Muscle of leg (tissue), 11 donors: ENCODE measurements around the gene ADAMTSL5. TPM values are rescaled to one million over a fixed set of nuclear protein-coding genes. Genes with fewer than 3 reads are reported as not detected.
"Not testable (repeated sequence)": the region's sequence is repeated elsewhere in the genome, so short reads cannot be mapped to it uniquely, and the experiment has no call there.

Source experiments
- DNase-seq: peaks from one replicate; pipeline ENCODE4 v3.0.0; 2013
- H3K27ac ChIP-seq: one replicate; pipeline ENCODE4 v1.5.1; 2013; ENCODE audit warnings: mild to moderate bottlenecking, low read length, control low read depth
- H3K27me3 ChIP-seq: one replicate; pipeline ENCODE4 v1.6.1; 2013; ENCODE audit warnings: low read length; ENCODE audit not compliant: control insufficient read depth, insufficient read depth
- H3K36me3 ChIP-seq: one replicate; pipeline ENCODE4 v1.6.1; 2013; ENCODE audit warnings: low read length; ENCODE audit not compliant: control insufficient read depth, insufficient read depth
- H3K4me1 ChIP-seq: one replicate; pipeline ENCODE4 v1.6.1; 2013; ENCODE audit warnings: low read length; ENCODE audit not compliant: control insufficient read depth, insufficient read depth
- H3K4me3 ChIP-seq: one replicate; pipeline ENCODE4 v1.5.1; 2013; ENCODE audit warnings: low read length, control low read depth
- H3K9me3 ChIP-seq: replicated peaks from 2 replicates; pipeline ENCODE4 v1.6.1; 2013; ENCODE audit warnings: low read depth, low read length; ENCODE audit not compliant: control insufficient read depth
- WGBS: methylation state at CpG from one replicate; pipeline ENCODE4 v1.1.5; 2013; ENCODE audit warnings: missing lambda C conversion rate; ENCODE audit not compliant: insufficient coverage; 5-methylcytosine and 5-hydroxymethylcytosine counted together
- polyA plus RNA-seq, 8 donors: library from polyadenylated mRNA; unstranded; fragments of 120-200 nt; gene quantifications; one replicate each; pipeline versions ENCODE4 v1.2.1 to v1.2.3, GENCODE V29; 2013; ENCODE audit warnings: inconsistent platforms in 1 of 8, low replicate concordance in 1 of 8; ENCODE audit not compliant: insufficient read length in 8 of 8, insufficient read depth in 1 of 8
- total RNA-seq: library from RNA; stranded (reverse); fragments of 120-200 nt; gene quantifications from one replicate; pipeline ENCODE4 v1.2.4, GENCODE V29; 2013

Gene ADAMTSL5
- total and polyA plus RNA-seq, 9 donors = 4.8 to 17.4 (median 10.1) TPM

DNA sequence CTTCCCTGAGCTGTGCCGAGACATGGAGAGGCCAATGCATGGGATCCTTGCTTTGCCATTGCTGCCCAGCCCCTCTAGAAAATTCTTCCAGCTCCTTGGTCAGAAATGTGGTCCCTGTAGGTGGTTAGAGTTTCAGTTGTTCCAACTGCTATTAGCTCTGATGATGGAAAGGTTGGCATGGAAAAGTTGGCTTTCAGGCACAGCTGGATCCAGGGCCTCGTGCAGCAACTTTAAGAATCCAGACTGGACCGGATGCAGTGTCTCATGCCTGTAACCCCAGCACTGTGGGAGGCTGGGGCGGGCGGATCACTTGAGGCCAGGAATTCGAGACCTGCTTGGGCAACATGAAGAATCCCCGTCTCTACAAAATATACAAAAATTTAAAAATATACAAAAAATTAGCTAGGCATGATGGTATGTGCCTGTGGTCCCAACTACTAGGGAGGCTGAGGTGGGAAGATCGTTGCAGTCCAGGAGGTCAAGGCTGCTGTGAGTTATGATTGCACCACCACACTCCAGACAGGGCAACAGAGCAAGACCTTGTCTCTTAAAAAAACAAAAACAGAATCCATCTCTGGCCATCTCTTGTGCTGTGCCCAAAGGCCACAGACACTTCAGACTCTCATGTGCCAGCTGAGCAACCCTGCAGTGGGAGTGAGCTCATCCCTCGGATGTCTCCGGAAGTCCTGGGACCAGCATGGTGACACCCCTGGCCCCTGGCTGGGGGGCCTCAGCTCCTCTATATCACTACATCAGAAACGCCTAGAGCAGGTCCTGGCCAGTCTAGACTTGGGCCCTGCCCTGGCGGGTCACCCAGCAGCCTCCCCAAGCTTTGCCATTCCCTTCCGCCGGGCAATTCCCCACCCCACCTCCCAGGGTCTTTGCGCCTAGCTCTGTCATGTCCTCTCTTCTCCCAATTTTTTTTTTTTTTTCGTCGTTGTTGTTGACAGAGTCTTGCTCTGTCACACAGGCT, 38.5 kb upstream of the ADAMTSL5 start:
- no peaks in the 10 kb centered on the region for H3K27me3 ChIP-seq
- 78% methylated on average over 9 of the region's 17 CpGs for WGBS
- no peaks in the 10 kb centered on the region for H3K9me3 ChIP-seq
- H3K4me1 ChIP-seq = peaks cover under 1% of the 10 kb centered on the region
- peaks cover 9% of the 10 kb centered on the region for H3K36me3 ChIP-seq
- no peak overlapping the region for H3K4me3 ChIP-seq
- no peak overlapping the region for H3K27ac ChIP-seq
- DNase-seq = no peak

DNA sequence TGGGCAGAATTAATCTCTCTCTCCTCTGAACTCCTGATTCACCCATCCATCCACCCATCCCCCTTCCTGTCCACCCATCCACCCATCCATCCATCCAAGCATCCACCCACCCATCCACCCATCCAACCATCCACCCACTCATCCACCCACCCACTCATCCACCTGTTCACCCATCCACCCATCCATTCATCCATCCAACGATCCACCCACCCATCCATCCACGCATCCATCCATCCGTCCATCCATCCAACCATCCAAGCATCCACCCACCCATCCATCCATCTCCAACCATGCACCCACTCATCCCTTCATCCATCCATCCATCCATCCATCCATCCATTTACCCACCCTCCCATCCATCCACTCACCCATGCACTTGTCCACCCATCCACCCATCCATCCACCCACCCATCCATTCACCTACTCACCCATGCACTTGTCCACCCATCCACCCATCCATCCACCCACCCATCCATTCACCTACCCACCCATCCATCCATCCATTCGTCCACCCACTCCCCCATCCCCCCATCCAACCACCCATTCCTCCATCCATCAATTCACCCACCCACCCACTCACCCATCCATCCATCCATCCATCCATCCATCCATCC, 36.6 kb upstream of the ADAMTSL5 start:
- Histone ChIP-seq H3K36me3 (peaks cover 5% of the 10 kb centered on the region), H3K9me3 (no peaks in the 10 kb centered on the region), H3K27me3 (peaks cover 7% of the 10 kb centered on the region), H3K4me3 (no peak overlapping the region), H3K27ac (no peak overlapping the region), H3K4me1 (peaks cover 5% of the 10 kb centered on the region)
- DNase-seq = no peak
- 94% methylated on average over 4 of the region's 4 CpGs for WGBS

DNA sequence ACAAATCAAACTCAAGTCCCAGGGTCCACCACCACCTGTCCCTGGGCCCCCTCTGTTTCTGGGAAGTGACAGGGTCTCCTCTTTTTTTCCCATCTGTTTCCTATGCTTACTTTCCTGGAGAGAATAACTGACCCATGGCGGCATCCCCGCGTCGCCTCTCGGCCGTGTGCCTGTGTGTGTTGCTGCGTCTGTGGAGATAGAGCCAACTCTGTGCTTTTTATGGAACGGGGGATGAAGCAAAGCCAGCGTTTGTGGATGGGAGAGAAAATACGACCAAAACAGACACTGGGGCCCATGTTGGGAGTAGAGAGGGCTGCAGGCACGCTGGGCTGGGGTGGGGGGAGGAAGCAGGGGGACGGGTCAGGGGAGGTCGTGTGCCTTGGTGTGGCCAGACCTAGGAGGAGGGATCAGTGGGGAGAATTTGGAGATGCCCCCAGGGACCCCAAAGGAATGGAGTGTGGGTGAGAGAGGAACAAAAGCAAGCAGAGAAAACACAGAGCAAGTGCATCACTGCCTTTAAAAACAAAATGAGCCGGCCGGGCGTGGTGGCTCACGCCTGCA, 27.6 kb upstream of the ADAMTSL5 start:
- Histone ChIP-seq H3K4me1 (peaks cover 13% of the 10 kb centered on the region), H3K27me3 (peaks cover 13% of the 10 kb centered on the region)
- WGBS = 7% methylated on average over 11 of the region's 17 CpGs

DNA sequence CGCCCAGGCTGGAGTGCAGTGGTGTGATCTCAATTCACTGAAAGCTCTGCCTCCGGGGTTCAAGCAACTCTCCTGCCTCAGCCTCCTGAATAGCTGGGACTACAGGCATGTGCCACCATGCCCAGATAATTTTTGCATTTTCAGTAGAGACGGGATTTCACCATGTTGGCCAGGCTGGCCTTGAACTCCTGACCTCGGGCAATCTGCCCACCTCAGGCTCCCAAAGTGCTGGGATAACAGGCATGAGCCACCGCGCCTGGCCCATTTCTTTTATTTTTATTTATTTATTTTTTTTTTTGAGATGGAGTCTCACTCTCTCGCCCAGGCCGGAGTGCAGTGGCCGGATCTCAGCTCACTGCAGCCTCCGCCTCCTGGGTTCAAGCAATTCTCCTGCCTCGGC, 26.9 kb upstream of the ADAMTSL5 start:
- not testable (repeated sequence) for H3K27ac ChIP-seq
- WGBS = no CpG with 5 or more reads among the region's 11 CpGs

More for the DNA sequence above, 27.6 kb upstream of the ADAMTSL5 start:
- H3K27ac ChIP-seq = peak overlapping the region; percentile 69
- no peaks in the 10 kb centered on the region for H3K36me3 ChIP-seq
- H3K9me3 ChIP-seq = no peaks in the 10 kb centered on the region
- peak; percentile 92 for DNase-seq
- H3K4me3 ChIP-seq = no peak overlapping the region

DNA sequence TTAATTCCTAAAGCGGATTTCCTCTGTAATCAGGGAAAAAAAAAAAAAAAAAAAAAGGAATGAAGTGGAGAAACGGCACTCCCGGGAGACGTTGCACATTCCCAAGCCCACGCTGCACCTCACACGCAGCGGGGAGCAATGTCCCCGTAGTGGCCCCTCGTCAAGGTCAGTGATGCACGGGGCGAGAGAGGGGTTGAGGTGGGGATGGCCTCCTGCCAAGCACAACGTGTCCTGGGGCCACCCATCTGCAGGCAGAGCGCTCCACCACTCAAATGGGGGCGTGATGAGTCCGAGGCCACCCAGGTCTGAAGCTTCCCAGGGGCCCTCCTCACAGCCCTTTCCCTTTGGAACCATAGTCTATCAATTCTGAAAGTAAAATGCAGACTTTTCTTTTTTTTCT, 26.2 kb upstream of the ADAMTSL5 start:
- H3K36me3 ChIP-seq = no peaks in the 10 kb centered on the region
- no peaks in the 10 kb centered on the region for H3K9me3 ChIP-seq
- peaks cover 14% of the 10 kb centered on the region for H3K27me3 ChIP-seq
- WGBS = 30% methylated on average over 4 of the region's 15 CpGs
- peaks cover 13% of the 10 kb centered on the region for H3K4me1 ChIP-seq
- no peak overlapping the region for H3K27ac ChIP-seq
- no peak overlapping the region for H3K4me3 ChIP-seq
- DNase-seq = peak; percentile 29

More for the DNA sequence above, 26.9 kb upstream of the ADAMTSL5 start:
- not testable (repeated sequence) for H3K4me3 ChIP-seq, DNase-seq, H3K9me3 ChIP-seq, H3K36me3 ChIP-seq
- Histone ChIP-seq H3K27me3 (peaks cover 14% of the 10 kb centered on the region), H3K4me1 (peaks cover 13% of the 10 kb centered on the region)

DNA sequence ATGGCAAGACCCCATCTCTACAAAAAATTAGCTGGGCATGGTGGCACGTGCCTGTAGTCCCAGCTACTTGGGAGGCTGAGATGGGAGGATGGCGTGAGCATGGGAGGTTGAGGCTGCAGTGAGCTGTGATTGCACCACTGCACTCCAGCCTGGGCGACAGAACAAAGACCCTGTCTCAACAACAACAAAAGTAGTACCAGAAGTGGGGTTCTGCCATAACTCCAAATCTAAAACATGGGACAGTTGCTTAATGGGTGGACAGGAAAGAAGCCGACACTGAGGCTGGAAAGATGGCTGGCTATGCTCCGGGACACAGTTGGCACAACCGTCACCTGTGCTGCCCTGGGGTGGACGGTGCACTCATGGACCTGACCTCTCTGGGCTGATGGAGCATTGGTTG, 22.9 kb upstream of the ADAMTSL5 start:
- not testable (repeated sequence) for H3K4me3 ChIP-seq, H3K27ac ChIP-seq, DNase-seq, H3K9me3 ChIP-seq, H3K36me3 ChIP-seq
- H3K4me1 ChIP-seq = peaks cover 11% of the 10 kb centered on the region
- peaks cover 16% of the 10 kb centered on the region for H3K27me3 ChIP-seq
- WGBS = 93% methylated on average over 5 of the region's 7 CpGs

DNA sequence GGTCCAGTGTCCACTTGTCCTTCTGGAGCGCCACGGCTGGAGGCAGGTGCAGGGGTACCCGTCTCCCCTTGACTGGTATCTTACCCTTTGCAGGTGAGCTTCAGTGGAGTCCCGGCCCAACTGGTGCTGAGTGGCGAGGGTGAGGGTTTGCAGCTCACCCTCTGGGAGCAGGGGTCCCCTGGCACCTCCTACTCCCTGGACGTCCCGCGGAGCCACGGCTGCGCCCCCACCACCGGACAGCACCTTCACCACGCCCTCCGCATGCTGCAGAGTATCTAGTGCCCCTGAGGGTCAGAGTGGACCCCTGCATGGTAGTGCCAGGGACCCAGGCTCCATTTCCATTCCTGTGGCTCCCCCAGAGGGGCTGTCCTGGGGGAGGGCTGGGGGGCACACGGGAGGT, 22.2 kb upstream of the ADAMTSL5 start:
- 86% methylated on average over 14 of the region's 14 CpGs for WGBS
- H3K27me3 ChIP-seq = peaks cover 16% of the 10 kb centered on the region
- no peak for DNase-seq

DNA sequence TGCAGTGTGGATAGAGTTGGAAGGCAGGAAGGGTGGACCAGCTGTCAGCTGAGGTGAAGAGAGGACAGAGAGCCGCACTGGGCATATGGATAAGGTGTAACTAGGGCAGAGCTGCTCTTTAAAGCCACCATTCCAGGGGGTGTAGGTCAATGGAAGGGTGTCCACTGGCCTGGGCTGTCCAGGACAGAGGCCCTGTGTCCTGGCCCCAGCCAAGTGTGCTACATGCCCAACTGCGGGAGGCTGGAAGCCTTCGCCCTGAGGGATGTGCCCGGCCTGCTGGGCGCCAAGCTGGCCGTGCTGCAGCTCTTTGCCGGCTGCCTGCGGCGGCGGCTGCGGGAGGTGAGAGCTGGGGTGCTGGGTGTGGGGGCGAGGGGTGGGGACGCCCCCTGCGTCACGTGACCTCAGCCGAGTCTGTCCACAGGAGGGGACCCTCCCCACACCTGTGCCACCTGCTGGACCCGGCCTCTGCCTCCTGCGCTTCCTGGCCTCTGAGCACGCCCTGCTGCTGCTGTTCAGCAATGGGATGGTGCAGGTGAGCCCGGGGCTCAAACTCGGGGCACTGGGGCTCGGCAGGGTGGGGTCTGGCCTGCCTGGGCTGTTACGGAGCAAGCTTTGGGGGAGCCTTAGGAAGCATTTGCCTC, 20.8 kb upstream of the ADAMTSL5 start:
- WGBS = 80% methylated on average over 8 of the region's 23 CpGs
- Histone ChIP-seq H3K9me3 (no peaks in the 10 kb centered on the region), H3K36me3 (no peaks in the 10 kb centered on the region), H3K4me3 (no peak overlapping the region), H3K27ac (no peak overlapping the region), H3K4me1 (peaks cover 1% of the 10 kb centered on the region), H3K27me3 (peaks cover 17% of the 10 kb centered on the region)
- DNase-seq = no peak

More for the DNA sequence above, 22.2 kb upstream of the ADAMTSL5 start:
- no peaks in the 10 kb centered on the region for H3K36me3 ChIP-seq
- no peak overlapping the region for H3K27ac ChIP-seq
- H3K9me3 ChIP-seq = no peaks in the 10 kb centered on the region
- H3K4me1 ChIP-seq = peaks cover 5% of the 10 kb centered on the region
- no peak overlapping the region for H3K4me3 ChIP-seq

DNA sequence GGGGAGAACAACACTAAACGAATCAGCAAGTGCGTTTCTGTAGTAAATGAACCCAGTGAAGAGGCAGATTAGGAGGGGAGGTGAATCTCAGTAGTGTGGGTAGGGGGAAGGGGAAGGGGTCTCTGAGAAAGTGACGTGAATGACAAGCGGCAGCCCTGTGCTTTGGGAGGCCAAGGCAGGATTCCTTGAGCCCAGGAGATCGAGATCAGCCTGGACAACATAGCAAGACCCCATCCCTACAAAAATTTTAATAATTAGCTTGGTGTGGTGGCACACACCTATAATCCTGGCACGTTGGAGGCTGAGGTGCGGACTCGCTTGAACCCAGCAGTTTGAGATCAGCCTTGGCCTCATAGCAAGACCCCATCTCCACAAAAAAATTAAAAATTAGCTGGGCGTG, 19.2 kb upstream of the ADAMTSL5 start:
- Histone ChIP-seq H3K36me3 (no peaks in the 10 kb centered on the region), H3K4me1 (no peaks in the 10 kb centered on the region), H3K9me3 (no peaks in the 10 kb centered on the region), H3K27me3 (peaks cover 17% of the 10 kb centered on the region), H3K4me3 (no peak overlapping the region), H3K27ac (no peak overlapping the region)
- WGBS = 71% methylated on average over 2 of the region's 9 CpGs
- no peak for DNase-seq

DNA sequence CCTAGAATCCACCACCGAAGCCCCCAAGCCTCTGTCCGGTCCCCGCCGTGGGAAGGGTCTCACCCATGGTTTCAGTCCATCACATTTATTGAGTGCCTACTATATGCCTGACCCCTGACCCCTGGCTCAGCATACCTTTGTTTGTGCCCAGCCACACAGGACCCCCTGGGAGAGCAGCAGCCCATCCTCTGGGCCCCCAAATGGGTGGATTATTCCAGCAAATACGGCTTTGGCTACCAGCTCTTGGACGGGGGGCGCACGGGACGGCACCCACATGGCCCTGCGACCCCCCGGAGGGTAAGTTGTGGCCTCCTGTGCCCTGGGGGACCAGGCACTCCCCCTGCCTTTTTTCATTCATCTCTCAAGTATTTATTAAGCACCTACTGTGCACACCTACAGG, 18.8 kb upstream of the ADAMTSL5 start:
- DNase-seq = no peak
- no peaks in the 10 kb centered on the region for H3K36me3 ChIP-seq
- no peak overlapping the region for H3K4me3 ChIP-seq
- WGBS = 82% methylated on average over 11 of the region's 11 CpGs
- no peaks in the 10 kb centered on the region for H3K9me3 ChIP-seq
- no peaks in the 10 kb centered on the region for H3K4me1 ChIP-seq
- peaks cover 19% of the 10 kb centered on the region for H3K27me3 ChIP-seq
- H3K27ac ChIP-seq = no peak overlapping the region
